Mesendoderm (in vitro differentiated cells): ENCODE data around the gene GNB4. TPM values are rescaled to one million over a fixed set of nuclear protein-coding genes. Genes with fewer than 3 reads are reported as not detected.

Source experiments
- DNase-seq: peaks from one replicate; pipeline ENCODE4 v3.0.0; 2013
- H2AK5ac ChIP-seq: 2 replicates; pipeline ENCODE4 v1.6.1; 2013; ENCODE audit warnings: low read length, inconsistent platforms
- H2BK120ac ChIP-seq: 2 replicates; pipeline ENCODE4 v1.6.1; 2013; ENCODE audit warnings: low read depth, mild to moderate bottlenecking, low read length, moderate library complexity, mixed read lengths
- H2BK15ac ChIP-seq: replicated peaks from 2 replicates; pipeline ENCODE4 v1.6.1; 2013; ENCODE audit warnings: low read depth, mild to moderate bottlenecking, moderate library complexity
- H2BK5ac ChIP-seq: 2 replicates; pipeline ENCODE4 v1.6.1; 2013; ENCODE audit warnings: low read length, inconsistent platforms
- H3K18ac ChIP-seq: 2 replicates; pipeline ENCODE4 v1.6.1; 2013; ENCODE audit warnings: mild to moderate bottlenecking, low read length, mixed read lengths
- H3K23ac ChIP-seq: one replicate; pipeline ENCODE4 v1.6.1; 2013; ENCODE audit warnings: low read length
- H3K27ac ChIP-seq: 2 replicates; pipeline ENCODE4 v1.5.1; 2013; ENCODE audit warnings: low read depth, mild to moderate bottlenecking, inconsistent platforms, low read length, moderate library complexity
- H3K27me3 ChIP-seq: 2 replicates; pipeline ENCODE4 v1.6.1; 2013; ENCODE audit warnings: low read length, control low read depth, mild to moderate bottlenecking, inconsistent platforms; ENCODE audit not compliant: insufficient read depth, poor library complexity
- H3K36me3 ChIP-seq: 2 replicates; pipeline ENCODE4 v1.6.1; 2013; ENCODE audit warnings: low read length, inconsistent platforms; ENCODE audit not compliant: control insufficient read depth, insufficient read depth
- H3K4ac ChIP-seq: one replicate; pipeline ENCODE4 v1.6.1; 2013; ENCODE audit warnings: low read depth, mild to moderate bottlenecking, low read length, moderate library complexity
- H3K4me1 ChIP-seq: 2 replicates; pipeline ENCODE4 v1.6.1; 2013; ENCODE audit warnings: low read depth, low read length, inconsistent platforms; ENCODE audit not compliant: control insufficient read depth
- H3K4me2 ChIP-seq: 2 replicates; pipeline ENCODE4 v1.6.1; 2013; ENCODE audit warnings: low read length
- H3K4me3 ChIP-seq: 2 replicates; pipeline ENCODE4 v1.5.1; 2013; ENCODE audit warnings: mild to moderate bottlenecking, low read length
- H3K56ac ChIP-seq: one replicate; pipeline ENCODE4 v1.6.1; 2013; ENCODE audit warnings: low read length
- H3K79me1 ChIP-seq: 2 replicates; pipeline ENCODE4 v1.6.1; 2013; ENCODE audit warnings: low read length, inconsistent platforms
- H3K79me2 ChIP-seq: 2 replicates; pipeline ENCODE4 v1.6.1; 2013; ENCODE audit warnings: mild to moderate bottlenecking, low read length; ENCODE audit not compliant: control insufficient read depth, insufficient read depth
- H3K9ac ChIP-seq: 2 replicates; pipeline ENCODE4 v1.6.1; 2013; ENCODE audit warnings: low read length, inconsistent platforms
- H4K5ac ChIP-seq: one replicate; pipeline ENCODE4 v1.6.1; 2013; ENCODE audit warnings: low read length
- H4K8ac ChIP-seq: one replicate; pipeline ENCODE4 v1.6.1; 2013; ENCODE audit warnings: low read depth, mild to moderate bottlenecking, control low read depth, low read length, moderate library complexity
- WGBS: extraction: QIAGEN DNeasy Blood & Tissue Kit; methylation state at CpG from one replicate; pipeline ENCODE4 v1.1.7; 2013; ENCODE audit warnings: low lambda C conversion rate, missing lambda C conversion rate; ENCODE audit not compliant: insufficient coverage; ENCODE audit errors: extremely low coverage; 5-methylcytosine and 5-hydroxymethylcytosine counted together
- polyA plus RNA-seq, 2 experiments: library from polyadenylated mRNA; stranded (reverse); fragments of 200-250 nt; gene quantifications; one replicate each; pipeline ENCODE4 v1.2.3, GENCODE V29; 2013

The GNB4 gene
- 44.9 TPM for polyA plus RNA-seq (2013, experiment 1 of 2)
- 45.5 TPM for polyA plus RNA-seq (2013, experiment 2 of 2)

GRCh38 chr3:179451265-179452175 lies at the start of gene GNB4:
GNB4 (minus strand) TSS chr3:179451470; CDS start chr3:179426200, 25,270 bp downstream.
- Histone ChIP-seq H3K36me3 (no peaks in the 10 kb centered on the region), H3K18ac (peak within 1 kb of the TSS; percentile 100), H3K4ac (peak within 1 kb of the TSS; percentile 100), H4K5ac (no peak within 1 kb of the TSS), H2AK5ac (no peak within 1 kb of the TSS), H3K9ac (peak within 1 kb of the TSS; percentile 87), H3K79me1 (peaks cover 9% of the 10 kb centered on the region), H3K23ac (peak within 1 kb of the TSS; percentile 52), H2BK5ac (peak within 1 kb of the TSS; percentile 67), H3K27me3 (no peaks in the 10 kb centered on the region), H2BK15ac (no peak within 1 kb of the TSS), H3K4me2 (peak within 1 kb of the TSS; percentile 47), H3K79me2 (peaks cover 31% of the 10 kb centered on the region), H3K56ac (peak within 1 kb of the TSS; percentile 95), H4K8ac (peak within 1 kb of the TSS; percentile 78), H3K4me3 (peak within 1 kb of the TSS; percentile 84), H3K4me1 (peaks cover 2% of the 10 kb centered on the region), H3K27ac (peak within 1 kb of the TSS; percentile 94), H2BK120ac (peak within 1 kb of the TSS; percentile 98)
- peak; percentile 90 for DNase-seq
- WGBS: no CpG with 5 or more reads among the region's 90 CpGs

- no peak for DNase-seq
- H3K4me2 ChIP-seq: no peak overlapping the region
Observed at GRCh38 chr3:179495483-179495882, 44.2 kb upstream of the GNB4 start.

GRCh38 chr3:179493260-179493659 lies 42.0 kb upstream of the GNB4 start:
- Histone ChIP-seq H2BK120ac (no peak overlapping the region), H3K18ac (no peak overlapping the region), H3K36me3 (no peaks in the 10 kb centered on the region), H3K56ac (no peak overlapping the region), H3K79me2 (no peaks in the 10 kb centered on the region), H3K4ac (no peak overlapping the region), H3K23ac (no peak overlapping the region), H3K27me3 (no peaks in the 10 kb centered on the region), H2BK5ac (no peak overlapping the region), H3K4me3 (no peak overlapping the region), H3K27ac (no peak overlapping the region), H2BK15ac (no peak overlapping the region), H2AK5ac (no peak overlapping the region), H4K5ac (no peak overlapping the region), H3K9ac (no peak overlapping the region), H3K4me2 (no peak overlapping the region), H4K8ac (no peak overlapping the region), H3K79me1 (no peaks in the 10 kb centered on the region), H3K4me1 (no peaks in the 10 kb centered on the region)
- no peak for DNase-seq

More at GRCh38 chr3:179495483-179495882, 44.2 kb upstream of the GNB4 start:
- H3K56ac ChIP-seq: no peak overlapping the region
- no peaks in the 10 kb centered on the region for H3K79me2 ChIP-seq
- no peak overlapping the region for H3K4me3 ChIP-seq
- no peak overlapping the region for H2AK5ac ChIP-seq
- H4K8ac ChIP-seq: no peak overlapping the region
- no peak overlapping the region for H3K23ac ChIP-seq
- H2BK120ac ChIP-seq: no peak overlapping the region
- H3K9ac ChIP-seq: no peak overlapping the region
- H3K4me1 ChIP-seq: no peaks in the 10 kb centered on the region
- H4K5ac ChIP-seq: no peak overlapping the region
- H3K27ac ChIP-seq: no peak overlapping the region
- no peaks in the 10 kb centered on the region for H3K27me3 ChIP-seq
- H2BK15ac ChIP-seq: no peak overlapping the region
- no peaks in the 10 kb centered on the region for H3K79me1 ChIP-seq
- no peak overlapping the region for H3K18ac ChIP-seq
- H3K36me3 ChIP-seq: no peaks in the 10 kb centered on the region
- H2BK5ac ChIP-seq: no peak overlapping the region
- no peak overlapping the region for H3K4ac ChIP-seq

GRCh38 chr3:179488213-179488612 lies 36.9 kb upstream of the GNB4 start:
- DNase-seq: no peak
- no peak overlapping the region for H3K56ac ChIP-seq
- no peak overlapping the region for H3K27ac ChIP-seq
- no peak overlapping the region for H3K18ac ChIP-seq
- no peaks in the 10 kb centered on the region for H3K27me3 ChIP-seq
- no peaks in the 10 kb centered on the region for H3K79me2 ChIP-seq
- H4K5ac ChIP-seq: no peak overlapping the region
- no peak overlapping the region for H2AK5ac ChIP-seq
- H3K4ac ChIP-seq: no peak overlapping the region
- no peak overlapping the region for H2BK15ac ChIP-seq
- no peak overlapping the region for H3K4me2 ChIP-seq
- no peaks in the 10 kb centered on the region for H3K4me1 ChIP-seq
- no peak overlapping the region for H2BK5ac ChIP-seq
- H3K4me3 ChIP-seq: no peak overlapping the region
- no peak overlapping the region for H2BK120ac ChIP-seq
- no peak overlapping the region for H3K23ac ChIP-seq
- no peak overlapping the region for H4K8ac ChIP-seq
- no peak overlapping the region for H3K9ac ChIP-seq
- no peaks in the 10 kb centered on the region for H3K79me1 ChIP-seq
- H3K36me3 ChIP-seq: no peaks in the 10 kb centered on the region

GRCh38 chr3:179486806-179487205 lies 35.5 kb upstream of the GNB4 start:
- Histone ChIP-seq H3K79me1 (no peaks in the 10 kb centered on the region), H3K23ac (no peak overlapping the region), H3K79me2 (no peaks in the 10 kb centered on the region), H3K27ac (no peak overlapping the region), H3K4me1 (no peaks in the 10 kb centered on the region), H3K4me2 (no peak overlapping the region), H2BK120ac (no peak overlapping the region), H3K36me3 (no peaks in the 10 kb centered on the region), H2BK15ac (no peak overlapping the region), H2BK5ac (no peak overlapping the region), H3K18ac (no peak overlapping the region), H3K4ac (no peak overlapping the region), H2AK5ac (no peak overlapping the region), H3K9ac (no peak overlapping the region), H3K4me3 (no peak overlapping the region), H3K56ac (no peak overlapping the region), H4K5ac (no peak overlapping the region), H3K27me3 (no peaks in the 10 kb centered on the region), H4K8ac (no peak overlapping the region)
- WGBS: no CpG with 5 or more reads among the region's 3 CpGs
- DNase-seq: no peak

- Histone ChIP-seq H4K8ac (no peak overlapping the region), H2BK15ac (no peak overlapping the region), H3K79me2 (no peaks in the 10 kb centered on the region), H3K4me2 (no peak overlapping the region), H3K4me1 (no peaks in the 10 kb centered on the region), H2BK120ac (no peak overlapping the region), H3K79me1 (no peaks in the 10 kb centered on the region), H3K18ac (no peak overlapping the region), H2AK5ac (no peak overlapping the region), H3K4ac (no peak overlapping the region), H3K27ac (no peak overlapping the region), H3K27me3 (no peaks in the 10 kb centered on the region), H2BK5ac (no peak overlapping the region), H4K5ac (no peak overlapping the region), H3K56ac (no peak overlapping the region), H3K4me3 (no peak overlapping the region), H3K23ac (no peak overlapping the region), H3K36me3 (no peaks in the 10 kb centered on the region), H3K9ac (no peak overlapping the region)
- no CpG with 5 or more reads among the region's 3 CpGs for WGBS
- no peak for DNase-seq
Observed at GRCh38 chr3:179482857-179483256, 31.6 kb upstream of the GNB4 start.
